HG02981 (cell line): ENCODE data around the gene MYD88.

Experiments
- ATAC-seq: cut with Tn5 transposase; IDR thresholded peaks from one replicate; pipeline ENCODE4 v1.9.1; 2021; ENCODE audit warnings: mild to moderate bottlenecking, moderate library complexity; ENCODE audit not compliant: unreplicated experiment

Gene MYD88

GRCh38 chr3:38138349-38139190, at the start of gene MYD88:
Gene MYD88, plus strand, starts transcription at chr3:38138661. Its CDS starts 40 bp downstream, at chr3:38138701.
- peak; percentile 37 for ATAC-seq

DNA sequence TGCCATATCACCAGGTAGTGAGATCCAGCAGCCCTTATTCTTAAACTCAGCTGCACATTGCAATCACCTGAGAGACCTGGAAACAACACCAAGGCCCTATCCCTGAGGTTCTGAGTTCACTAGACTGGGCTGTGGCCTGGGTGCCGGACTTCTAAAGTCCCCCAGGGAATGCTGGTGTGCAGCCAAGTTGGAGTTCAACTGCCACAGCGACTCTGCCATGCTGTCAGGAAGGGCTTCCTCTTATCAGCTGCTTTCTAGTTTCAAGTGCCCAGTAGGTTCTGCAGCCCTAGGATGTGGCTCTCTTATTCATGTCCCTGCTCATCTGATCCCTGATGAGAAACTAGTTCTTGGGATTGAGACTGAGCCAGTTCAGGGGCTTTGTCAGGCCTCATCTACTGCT, 49.3 kb upstream of the MYD88 start:
- no peak for ATAC-seq

GRCh38 chr3:38090453-38090852, 48.0 kb upstream of the MYD88 start:
- ATAC-seq, result no peak

GRCh38 chr3:38094999-38095398, 43.5 kb upstream of the MYD88 start:
- ATAC-seq, result no peak

DNA sequence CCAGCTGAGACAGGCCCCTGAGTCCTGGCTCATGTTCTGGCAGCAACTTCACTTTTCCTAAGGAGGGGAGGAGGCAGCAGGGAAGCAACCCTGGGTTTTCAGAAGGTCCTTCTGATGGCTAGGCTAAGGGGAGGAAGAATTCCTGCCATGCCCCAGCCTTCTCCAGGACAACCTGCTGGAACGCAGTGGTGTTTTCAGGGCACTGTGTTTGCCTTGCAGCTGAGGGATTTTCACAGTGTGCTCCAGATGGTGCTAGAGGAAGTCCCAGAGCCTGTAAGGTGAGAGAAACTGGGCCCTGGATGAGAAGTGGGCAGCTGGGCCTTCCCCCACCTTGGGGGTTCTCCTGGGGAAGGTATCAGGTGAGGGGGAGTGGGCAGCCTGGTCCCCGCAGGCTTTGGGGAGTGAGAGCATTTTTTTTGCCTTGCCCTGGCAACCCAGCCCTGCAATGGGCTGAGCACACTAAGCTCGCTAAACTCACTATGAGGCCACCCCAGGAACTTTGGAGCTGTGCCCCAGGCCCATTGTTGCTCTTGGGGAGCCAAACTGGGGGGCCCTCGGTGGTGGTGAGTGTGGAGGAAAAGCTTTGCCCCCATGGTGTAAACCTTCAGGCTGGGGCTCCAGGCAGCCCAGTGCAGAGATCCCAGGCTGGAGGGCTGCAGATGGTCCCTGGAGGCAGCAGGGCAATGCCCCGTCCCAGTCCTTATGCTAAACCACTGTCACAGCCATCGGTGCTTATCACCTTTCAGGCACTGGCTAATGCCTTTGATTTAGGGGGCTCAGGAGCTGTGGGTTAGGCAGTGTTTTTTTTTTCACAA, 42.6 kb upstream of the MYD88 start:
- ATAC-seq, result no peak

DNA sequence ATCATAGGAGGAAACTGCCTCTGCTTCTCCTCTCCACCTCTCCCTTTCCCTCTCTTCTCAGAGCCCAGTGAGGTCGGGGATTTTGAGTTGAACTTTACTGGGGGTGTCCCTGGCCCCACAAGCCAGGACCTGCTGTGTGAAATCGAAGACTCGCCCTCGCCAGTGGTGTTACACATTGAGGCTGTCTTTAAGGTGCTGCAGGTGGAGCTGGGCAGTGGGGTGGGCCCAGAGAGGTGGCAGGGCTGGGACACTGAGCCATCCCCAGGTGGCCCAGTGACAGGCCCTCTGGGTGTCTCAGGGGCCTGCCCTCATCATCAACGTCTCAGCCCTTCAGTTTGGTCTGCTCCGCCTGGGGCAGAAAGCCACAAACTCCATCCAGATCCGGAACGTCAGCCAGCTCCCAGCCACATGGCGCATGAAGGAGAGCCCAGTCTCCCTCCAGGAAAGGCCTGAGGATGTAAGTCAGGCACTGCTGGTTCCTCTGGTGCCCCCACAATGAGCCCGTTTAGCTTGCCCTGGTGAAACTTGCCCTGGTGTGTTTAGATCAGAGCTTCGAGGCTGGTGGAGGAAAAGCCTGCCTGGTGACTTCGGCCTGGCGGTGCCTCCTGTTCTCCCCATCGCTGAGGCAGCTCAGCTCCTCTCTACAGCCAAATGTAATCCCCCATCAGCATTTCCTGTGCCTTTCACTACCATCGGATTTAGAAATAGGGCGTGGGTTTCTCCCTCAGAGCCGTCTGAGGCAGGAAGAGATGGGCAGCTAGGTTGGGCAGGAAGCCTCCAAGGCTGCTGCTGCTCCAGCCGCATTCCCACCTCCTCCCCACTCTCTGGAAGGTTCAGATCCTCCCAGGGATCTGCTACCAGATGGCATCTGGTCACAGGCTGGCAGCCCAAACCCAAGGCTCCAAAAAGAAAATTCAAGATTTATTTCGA, 40.8 kb upstream of the MYD88 start:
- no peak for ATAC-seq

DNA sequence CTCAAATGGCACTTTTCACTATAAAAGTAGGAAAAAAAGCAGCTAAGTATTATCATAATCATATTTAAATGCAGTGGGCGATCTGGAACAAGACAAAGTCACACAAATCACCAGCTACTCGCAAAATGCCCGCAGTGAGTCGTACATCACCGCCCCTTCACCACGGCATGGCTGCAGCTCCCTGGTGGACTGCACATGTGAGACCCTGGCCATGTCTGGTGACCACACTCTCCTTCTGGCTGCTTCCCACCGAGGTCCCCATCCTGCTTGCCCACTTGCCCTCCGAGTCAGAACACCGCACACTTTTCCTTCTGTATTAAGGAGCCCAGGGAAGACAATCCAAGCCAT, 40.1 kb upstream of the MYD88 start:
- no peak for ATAC-seq

- no peak for ATAC-seq
Measured at GRCh38 chr3:38099518-38099917, 38.9 kb upstream of the MYD88 start.

DNA sequence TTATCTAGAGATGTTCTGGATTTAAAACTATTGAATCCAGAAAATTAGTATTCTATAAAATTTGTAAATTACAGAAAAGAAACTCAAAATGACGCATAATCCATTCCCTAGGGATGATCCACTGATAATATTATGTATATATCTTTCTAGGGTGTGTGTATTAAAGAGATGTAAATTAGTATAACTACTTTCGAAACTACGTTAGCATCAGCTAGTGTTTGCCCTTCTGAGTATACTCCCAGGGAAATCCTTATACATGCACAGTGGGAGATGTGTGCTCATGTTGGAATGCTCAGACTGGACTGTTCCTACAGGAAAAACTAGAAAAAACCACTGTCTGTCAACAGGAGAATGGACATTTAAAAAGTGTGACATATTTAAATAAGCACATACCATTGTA, 38.0 kb upstream of the MYD88 start:
- no peak for ATAC-seq

- ATAC-seq, result no peak
Measured at GRCh38 chr3:38101811-38102443, 36.5 kb upstream of the MYD88 start.

GRCh38 chr3:38102444-38102814, 36.0 kb upstream of the MYD88 start:
- no peak for ATAC-seq

GRCh38 chr3:38105525-38105924, 32.9 kb upstream of the MYD88 start:
- ATAC-seq, result no peak

- ATAC-seq, result no peak
Measured at GRCh38 chr3:38107911-38108648, 30.4 kb upstream of the MYD88 start.

GRCh38 chr3:38108649-38109579, 29.5 kb upstream of the MYD88 start:
- no peak for ATAC-seq

DNA sequence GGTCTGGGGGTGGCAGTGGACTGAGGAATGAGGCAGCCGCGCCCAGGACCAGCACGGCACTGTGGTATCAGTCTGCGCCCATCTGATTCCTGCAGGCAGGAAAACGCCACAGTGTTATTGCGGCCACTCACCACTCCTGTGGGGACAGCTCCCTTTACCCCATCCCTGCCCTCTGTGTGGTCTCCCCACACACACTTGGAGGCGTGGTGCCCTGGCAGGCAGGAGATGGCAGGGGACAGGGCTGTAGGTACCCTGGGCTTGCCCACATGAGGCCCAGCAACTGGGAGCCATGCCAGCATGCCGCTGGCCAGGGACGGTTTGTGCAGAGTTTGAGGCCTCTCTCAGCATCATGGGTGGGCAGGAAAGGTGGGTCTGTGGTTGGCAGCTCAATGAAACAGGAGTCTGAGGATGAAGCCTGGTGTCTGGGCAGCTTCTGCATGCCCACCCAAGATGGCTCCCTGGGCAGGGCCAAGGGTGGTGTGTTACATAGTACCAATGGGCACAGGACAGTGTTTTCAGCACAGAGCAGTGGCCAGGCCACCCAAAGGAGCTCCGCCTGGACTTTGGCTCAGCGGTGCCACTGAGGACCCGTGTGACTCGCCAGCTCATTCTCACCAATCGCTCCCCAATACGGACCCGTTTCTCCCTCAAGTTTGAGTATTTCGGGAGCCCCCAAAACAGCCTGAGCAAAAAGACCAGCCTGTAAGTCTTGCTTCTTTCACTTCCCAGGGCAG, 28.7 kb upstream of the MYD88 start:
- no peak for ATAC-seq

- ATAC-seq, result no peak
Measured at GRCh38 chr3:38110314-38111050, 28.0 kb upstream of the MYD88 start.

- ATAC-seq, result no peak
Measured at GRCh38 chr3:38111201-38111600, 27.3 kb upstream of the MYD88 start.
